WTC11 (cell line): ENCODE data around the gene DUOX1. TPM values are rescaled to one million over a fixed set of nuclear protein-coding genes. Genes with fewer than 3 reads are reported as not detected.

ENCODE experiments used
- ATAC-seq: fragments of 200-7000 bp; cut with Tn5 transposase; 2 replicates; pipeline ENCODE4 v1.10.0; 2021; ENCODE audit warnings: mild to moderate bottlenecking, moderate library complexity
- CTCF ChIA-PET: fragments of 300-600 bp; sonication (Branson Sonifier 250); formaldehyde crosslinking; loops from one replicate; lab custom pipeline; 2021; ENCODE audit warnings: antibody characterized with exemption; lab: Charles Lee
- POLR2A ChIA-PET: fragments of 350-600 bp; sonication (Branson Sonifier 250); formaldehyde crosslinking; loops from one replicate; lab custom pipeline; 2021; ENCODE audit warnings: antibody characterized with exemption; lab: Charles Lee
- DNase-seq: peaks from one replicate; pipeline ENCODE4 v3.0.0; 2021; ENCODE audit warnings: low spot score
- H3K27ac Mint-ChIP-seq: 2 replicates; pipeline ENCODE4 v1.8.0; 2021; ENCODE audit warnings: mixed read lengths
- H3K27me3 Mint-ChIP-seq: 2 replicates; pipeline ENCODE4 v1.8.0; 2021; ENCODE audit warnings: low read depth, mild to moderate bottlenecking, moderate library complexity, mixed read lengths
- H3K36me3 Mint-ChIP-seq: 2 replicates; pipeline ENCODE4 v1.8.0; 2021; ENCODE audit warnings: mixed read lengths
- H3K4me1 Mint-ChIP-seq: 2 replicates; pipeline ENCODE4 v1.8.0; 2022; ENCODE audit warnings: mixed read lengths
- H3K4me3 Mint-ChIP-seq: 2 replicates; pipeline ENCODE4 v1.8.0; 2021; ENCODE audit warnings: mild to moderate bottlenecking, moderate library complexity, mixed read lengths
- H3K9me3 Mint-ChIP-seq: 2 replicates; pipeline ENCODE4 v1.8.0; 2021; ENCODE audit warnings: mixed read lengths
- ATF6 ChIP-seq: sonication (generic); formaldehyde crosslinking; IDR thresholded peaks from 2 replicates; pipeline ENCODE4 v1.8.1; 2023; ENCODE audit warnings: mild to moderate bottlenecking, missing genetic modification reagents
- CREB1 ChIP-seq: sonication (generic); formaldehyde crosslinking; IDR thresholded peaks from 2 replicates; pipeline ENCODE4 v1.8.0; 2023; ENCODE audit warnings: mild to moderate bottlenecking, missing genetic modification reagents
- ELF4 ChIP-seq: sonication (generic); formaldehyde crosslinking; IDR thresholded peaks from 2 replicates; pipeline ENCODE4 v1.8.1; 2022; ENCODE audit warnings: low read depth, mild to moderate bottlenecking, moderate library complexity, missing genetic modification reagents
- EMX1 ChIP-seq: fragments of 250-450 bp; sonication (Bioruptor Pico); IDR thresholded peaks from 2 replicates; pipeline ENCODE4 v1.8.0; 2021; ENCODE audit warnings: mild to moderate bottlenecking
- ETV6 ChIP-seq: sonication (generic); formaldehyde crosslinking; IDR thresholded peaks from 2 replicates; pipeline ENCODE4 v1.8.1; 2022; ENCODE audit warnings: mild to moderate bottlenecking, missing genetic modification reagents
- GRHL2 ChIP-seq: fragments of 250-450 bp; sonication (Bioruptor Pico); IDR thresholded peaks from 2 replicates; pipeline ENCODE4 v1.8.0; 2022; ENCODE audit warnings: mild to moderate bottlenecking, moderate library complexity; ENCODE audit not compliant: insufficient replicate concordance, severe bottlenecking
- MYBL2 ChIP-seq: sonication (generic); formaldehyde crosslinking; IDR thresholded peaks from 2 replicates; pipeline ENCODE4 v1.8.1; 2023; ENCODE audit warnings: mild to moderate bottlenecking, moderate library complexity, missing genetic modification reagents
- NR1H2 ChIP-seq: sonication (generic); formaldehyde crosslinking; IDR thresholded peaks from 2 replicates; pipeline ENCODE4 v1.9.0; 2021; ENCODE audit warnings: mild to moderate bottlenecking, moderate library complexity, missing genetic modification reagents
- SMAD4 ChIP-seq: sonication (generic); formaldehyde crosslinking; IDR thresholded peaks from 2 replicates; pipeline ENCODE4 v1.8.0; 2022; ENCODE audit warnings: mild to moderate bottlenecking, missing genetic modification reagents
- SOX15 ChIP-seq: fragments of 250-450 bp; sonication (Bioruptor Pico); IDR thresholded peaks from 2 replicates; pipeline ENCODE4 v1.9.0; 2021; ENCODE audit warnings: mild to moderate bottlenecking
- TP53 ChIP-seq: sonication (generic); formaldehyde crosslinking; IDR thresholded peaks from 2 replicates; pipeline ENCODE4 v1.8.1; 2023; ENCODE audit warnings: mild to moderate bottlenecking, missing genetic modification reagents
- USF1 ChIP-seq: sonication (generic); formaldehyde crosslinking; IDR thresholded peaks from 2 replicates; pipeline ENCODE4 v1.8.0; 2022; ENCODE audit warnings: mild to moderate bottlenecking, missing genetic modification reagents
- ZNF317 ChIP-seq: sonication (generic); formaldehyde crosslinking; IDR thresholded peaks from 2 replicates; pipeline ENCODE4 v1.8.1; 2023; ENCODE audit warnings: low read depth, mild to moderate bottlenecking, moderate library complexity, missing genetic modification reagents, borderline replicate concordance
- ZNF425 ChIP-seq: fragments of 250-450 bp; sonication (Bioruptor Pico); conservative IDR thresholded peaks from 2 replicates; pipeline ENCODE4 v1.9.0; 2021; ENCODE audit warnings: mild to moderate bottlenecking
- ZNF671 ChIP-seq: fragments of 250-450 bp; sonication (Bioruptor Pico); IDR thresholded peaks from 2 replicates; pipeline ENCODE4 v1.8.0; 2021; ENCODE audit warnings: mild to moderate bottlenecking
- total RNA-seq: library from RNA; stranded (reverse); gene quantifications from 3 replicates; pipeline ENCODE4 v1.2.3, GENCODE V29; 2021

The DUOX1 gene
- total RNA-seq, 1 experiment from 2014 or later: 1.3 TPM

GRCh38 chr15:45150481-45150880, 20.7 kb downstream of the DUOX1 start:
- POLR2A ChIA-PET: no interaction called here
- H3K4me1 Mint-ChIP-seq: peaks cover 3% of the 10 kb centered on the region; the same call in 1 of the 2 replicates
- no peak overlapping the region for H3K27ac Mint-ChIP-seq
- CTCF ChIA-PET: interaction anchor here (2.1 to 3.8 kb wide), 2 partner anchors 13 to 32 kb away, joined by 10 to 16 read pairs; no protein-coding TSS in a partner anchor
- TF ChIP-seq CREB1 (CRISPR knock-in tag) (no peak), EMX1 (no peak), ZNF425 (CRISPR knock-in tag) (no peak), GRHL2 (CRISPR knock-in tag) (no peak), NR1H2 (CRISPR knock-in tag) (no peak), TP53 (CRISPR knock-in tag) (no peak), SOX15 (CRISPR knock-in tag) (no peak), USF1 (CRISPR knock-in tag) (no peak), ETV6 (no peak)
- no peak overlapping the region for H3K4me3 Mint-ChIP-seq
- ATAC-seq (no peak), DNase-seq (no peak)
- H3K27me3 Mint-ChIP-seq: peaks cover 10% of the 10 kb centered on the region
- H3K36me3 Mint-ChIP-seq: no peaks in the 10 kb centered on the region
- H3K9me3 Mint-ChIP-seq: no peaks in the 10 kb centered on the region

GRCh38 chr15:45150997-45151396, 21.2 kb downstream of the DUOX1 start:
- Mint-ChIP-seq H3K9me3 (no peaks in the 10 kb centered on the region), H3K36me3 (no peaks in the 10 kb centered on the region)
- no peak for ATAC-seq
- TF ChIP-seq SMAD4 (CRISPR knock-in tag) (no peak), ELF4 (CRISPR knock-in tag) (no peak), ZNF317 (CRISPR knock-in tag) (no peak), ZNF425 (CRISPR knock-in tag) (no peak), MYBL2 (CRISPR knock-in tag) (no peak), ZNF671 (no peak), ATF6 (CRISPR knock-in tag) (no peak)
- TF ChIP-seq, all 79 proteins: peak for 0
- no peak for DNase-seq
- ChIA-PET CTCF (interaction anchor here (2.1 to 3.8 kb wide), 2 partner anchors 12 to 33 kb away, joined by 10 to 16 read pairs; no protein-coding TSS in a partner anchor), POLR2A (no interaction called here)
- Mint-ChIP-seq H3K4me3 (no peak overlapping the region), H3K4me1 (peaks cover 3% of the 10 kb centered on the region; the same call in 1 of the 2 replicates), H3K27me3 (peaks cover 8% of the 10 kb centered on the region), H3K27ac (no peak overlapping the region)
